DMS53 (cell line): ENCODE data around the gene WNT8A.

Source experiments
- DNase-seq: peaks from one replicate; lab custom pipeline; 2025; lab: John Stamatoyannopoulos, UW

WNT8A gene

GRCh38 chr5:138092301-138092700, 8.5 kb downstream of the WNT8A start:
- DNase-seq = no peak

- no peak for DNase-seq
Measured at GRCh38 chr5:138093036-138093435, 9.2 kb downstream of the WNT8A start.

GRCh38 chr5:138095100-138095907, 11.5 kb downstream of the WNT8A start:
- DNase-seq = no peak

- no peak for DNase-seq
Measured at GRCh38 chr5:138096363-138096762, 12.5 kb downstream of the WNT8A start.

GRCh38 chr5:138096997-138097828, 13.4 kb downstream of the WNT8A start:
- DNase-seq = no peak

GRCh38 chr5:138102454-138103318, 18.9 kb downstream of the WNT8A start:
- DNase-seq = no peak

- no peak for DNase-seq
Measured at GRCh38 chr5:138103319-138103637, 19.4 kb downstream of the WNT8A start.

- DNase-seq = no peak
Measured at GRCh38 chr5:138105709-138106108, 21.9 kb downstream of the WNT8A start.

GRCh38 chr5:138107213-138107612, 23.4 kb downstream of the WNT8A start:
- no peak for DNase-seq

- peak; percentile 25 for DNase-seq
Measured at GRCh38 chr5:138109463-138110265, 25.8 kb downstream of the WNT8A start.

GRCh38 chr5:138110266-138110963, 26.6 kb downstream of the WNT8A start:
- no peak for DNase-seq

GRCh38 chr5:138111181-138111580, 27.3 kb downstream of the WNT8A start:
- no peak for DNase-seq

- DNase-seq = no peak
Measured at GRCh38 chr5:138111937-138112336, 28.1 kb downstream of the WNT8A start.

GRCh38 chr5:138115254-138115653, 31.4 kb downstream of the WNT8A start:
- DNase-seq = no peak

GRCh38 chr5:138128334-138128733, 44.5 kb downstream of the WNT8A start:
- no peak for DNase-seq

- no peak for DNase-seq
Measured at GRCh38 chr5:138129347-138129746, 45.5 kb downstream of the WNT8A start.

- DNase-seq = no peak
Measured at GRCh38 chr5:138132543-138132942, 48.7 kb downstream of the WNT8A start.

GRCh38 chr5:138138949-138139780, 55.3 kb downstream of the WNT8A start, which contains the start of gene NME5:
NME5 (minus strand) TSS chr5:138139428; CDS start chr5:138138780, 648 bp downstream.
- peak; percentile 96 for DNase-seq

- no peak for DNase-seq
Measured at GRCh38 chr5:138139781-138140090, 55.9 kb downstream of the WNT8A start.

- no peak for DNase-seq
Measured at GRCh38 chr5:138140268-138140667, 56.4 kb downstream of the WNT8A start.
